PC-3 (cell line): ENCODE results near the gene GRIN3A. TPM values are rescaled to one million over a fixed set of nuclear protein-coding genes. Genes with fewer than 3 reads are reported as not detected.

Source experiments
- ATAC-seq: fragments of 200-7000 bp; cut with Tn5 transposase; 2 replicates; pipeline ENCODE4 v1.9.1; 2020; ENCODE audit warnings: mild to moderate bottlenecking, moderate library complexity
- BruUV-seq: library from RNA; stranded (reverse); fragments of 400-500 nt; replicated peaks from 2 replicates; lab custom pipeline; 2021; lab: Mats Ljungman, UMichigan
- CTCF ChIA-PET: fragments of 300-600 bp; sonication (Branson Sonifier 250); formaldehyde crosslinking; loops from one replicate; lab custom pipeline; 2022; ENCODE audit warnings: antibody characterized with exemption; lab: Charles Lee
- POLR2A ChIA-PET: fragments of 300-600 bp; sonication (Branson Sonifier 250); formaldehyde crosslinking; loops from one replicate; lab custom pipeline; 2022; ENCODE audit warnings: antibody characterized with exemption; ENCODE audit not compliant: unreplicated experiment; lab: Charles Lee
- DNase-seq: peaks from one replicate; pipeline ENCODE4 v3.0.0-alpha.2; 2015
- H2AFZ ChIP-seq: fragments of 300-600 bp; sonication (generic); 2 replicates; pipeline ENCODE4 v1.6.0; 2016; ENCODE audit warnings: antibody characterized with exemption, low read length
- H3F3A ChIP-seq: fragments of 300-600 bp; sonication (generic); one replicate; pipeline ENCODE4 v1.6.0; 2017; ENCODE audit warnings: antibody characterized with exemption, low read length, control low read depth, mild to moderate bottlenecking; ENCODE audit not compliant: unreplicated experiment
- H3K27ac ChIP-seq: fragments of 300-600 bp; sonication (generic); 2 replicates; pipeline ENCODE4 v1.5.1; 2016; ENCODE audit warnings: mild to moderate bottlenecking, low read length
- H3K27me3 ChIP-seq: fragments of 300-600 bp; sonication (generic); 2 replicates; pipeline ENCODE4 v1.6.1; 2016; ENCODE audit warnings: low read length, mixed read lengths
- H3K36me3 ChIP-seq: fragments of 300-600 bp; sonication (generic); 2 replicates; pipeline ENCODE4 v1.6.1; 2016; ENCODE audit warnings: low read depth, mixed run types, low read length, mixed read lengths
- H3K4me1 ChIP-seq: fragments of 300-600 bp; sonication (generic); 2 replicates; pipeline ENCODE4 v1.5.1; 2016; ENCODE audit warnings: low read length; ENCODE audit not compliant: insufficient read depth
- H3K4me2 ChIP-seq: fragments of 300-600 bp; sonication (generic); 2 replicates; pipeline ENCODE4 v1.6.0; 2016; ENCODE audit warnings: low read length
- H3K4me3 ChIP-seq: fragments of 300-600 bp; sonication (generic); 2 replicates; pipeline ENCODE4 v1.5.1; 2016; ENCODE audit warnings: mild to moderate bottlenecking, low read length, mixed read lengths
- H3K79me2 ChIP-seq: fragments of 300-600 bp; sonication (generic); 2 replicates; pipeline ENCODE4 v1.6.1; 2017; ENCODE audit warnings: low read length, mixed read lengths
- H3K9ac ChIP-seq: fragments of 300-600 bp; sonication (generic); 2 replicates; pipeline ENCODE4 v1.6.0; 2016; ENCODE audit warnings: mild to moderate bottlenecking, low read length
- H3K9me2 ChIP-seq: fragments of 300-600 bp; sonication (generic); replicated peaks from 2 replicates; pipeline ENCODE4 v1.6.1; 2016; ENCODE audit warnings: mixed run types, low read length, mixed read lengths
- H3K9me3 ChIP-seq: fragments of 300-600 bp; sonication (generic); 2 replicates; pipeline ENCODE4 v1.6.1; 2016; ENCODE audit warnings: low read length, mixed read lengths
- H4K20me1 ChIP-seq: fragments of 300-600 bp; sonication (generic); 2 replicates; pipeline ENCODE4 v1.6.1; 2016; ENCODE audit warnings: low read length, mixed read lengths
- EZH2 ChIP-seq: fragments of 300-600 bp; sonication (generic); IDR thresholded peaks from one replicate; pipeline ENCODE4 v1.6.1; 2017; ENCODE audit warnings: antibody characterized with exemption, mild to moderate bottlenecking, low read length; ENCODE audit not compliant: unreplicated experiment
- EZH2phosphoT487 ChIP-seq: fragments of 300-600 bp; sonication (generic); IDR thresholded peaks from 2 replicates; pipeline ENCODE4 v1.6.1; 2018; ENCODE audit warnings: mild to moderate bottlenecking, antibody characterized with exemption, low read length, borderline replicate concordance
- intact Hi-C: fragments of 100-400 bp; cut with micrococcal nuclease; formaldehyde crosslinking; loops from 2 replicates; pipeline ENCODE4 v1.9.0; 2023
- total RNA-seq: library from RNA; depleted of rRNA; stranded (reverse); fragments of >200 nt; gene quantifications from 2 replicates; pipeline ENCODE4 v1.2.3, GENCODE V29; 2014
- TF ChIP-seq, protein P1 (sequence below): fragments of 300-600 bp; sonication (generic); conservative IDR thresholded peaks from 2 replicates; pipeline ENCODE4 v1.5.1; 2017; ENCODE audit warnings: antibody characterized with exemption, low read depth, mild to moderate bottlenecking, low read length

The GRIN3A gene
- total RNA-seq, 1 experiment from 2014 or later: not detected

DNA sequence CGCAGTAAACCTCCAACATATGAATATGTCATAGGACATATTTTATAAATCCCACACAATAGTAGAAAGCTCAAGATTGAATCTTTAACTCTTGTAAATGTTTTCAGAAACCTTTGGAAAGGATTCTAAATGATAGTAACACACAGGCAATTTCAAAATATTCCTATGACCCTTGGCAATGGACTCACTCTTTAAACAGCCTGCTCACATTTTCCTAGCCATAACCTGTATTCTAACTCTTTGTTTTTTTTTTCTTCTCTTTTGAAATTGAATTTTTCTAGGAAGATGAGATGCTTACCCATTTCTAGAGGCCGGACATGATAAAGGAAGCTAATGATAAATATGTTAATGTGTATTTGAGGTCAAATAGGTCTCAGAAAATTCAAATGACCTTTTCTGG lies 29.6 kb downstream of the GRIN3A start:
- CTCF ChIA-PET: no interaction called here
- Histone ChIP-seq H3K36me3 (no peaks in the 10 kb centered on the region), H3K79me2 (no peaks in the 10 kb centered on the region), H3K4me2 (no peak overlapping the region), H4K20me1 (no peaks in the 10 kb centered on the region), H3F3A (no peaks in the 10 kb centered on the region), H2AFZ (no peak overlapping the region), H3K9me3 (no peaks in the 10 kb centered on the region), H3K4me1 (no peaks in the 10 kb centered on the region), H3K27ac (no peak overlapping the region), H3K4me3 (no peak overlapping the region), H3K9me2 (no peaks in the 10 kb centered on the region), H3K9ac (no peak overlapping the region), H3K27me3 (no peaks in the 10 kb centered on the region; the same call in 1 of the 2 replicates)
- no peak for DNase-seq
- TF ChIP-seq EZH2: no peak
- TF ChIP-seq, protein P1, sequence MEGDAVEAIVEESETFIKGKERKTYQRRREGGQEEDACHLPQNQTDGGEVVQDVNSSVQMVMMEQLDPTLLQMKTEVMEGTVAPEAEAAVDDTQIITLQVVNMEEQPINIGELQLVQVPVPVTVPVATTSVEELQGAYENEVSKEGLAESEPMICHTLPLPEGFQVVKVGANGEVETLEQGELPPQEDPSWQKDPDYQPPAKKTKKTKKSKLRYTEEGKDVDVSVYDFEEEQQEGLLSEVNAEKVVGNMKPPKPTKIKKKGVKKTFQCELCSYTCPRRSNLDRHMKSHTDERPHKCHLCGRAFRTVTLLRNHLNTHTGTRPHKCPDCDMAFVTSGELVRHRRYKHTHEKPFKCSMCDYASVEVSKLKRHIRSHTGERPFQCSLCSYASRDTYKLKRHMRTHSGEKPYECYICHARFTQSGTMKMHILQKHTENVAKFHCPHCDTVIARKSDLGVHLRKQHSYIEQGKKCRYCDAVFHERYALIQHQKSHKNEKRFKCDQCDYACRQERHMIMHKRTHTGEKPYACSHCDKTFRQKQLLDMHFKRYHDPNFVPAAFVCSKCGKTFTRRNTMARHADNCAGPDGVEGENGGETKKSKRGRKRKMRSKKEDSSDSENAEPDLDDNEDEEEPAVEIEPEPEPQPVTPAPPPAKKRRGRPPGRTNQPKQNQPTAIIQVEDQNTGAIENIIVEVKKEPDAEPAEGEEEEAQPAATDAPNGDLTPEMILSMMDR: no peak
- TF ChIP-seq EZH2phosphoT487: no peak
- POLR2A ChIA-PET: no interaction called here
- no TSS peak for BruUV-seq
- intact Hi-C loops: no loop called here
- no peak for ATAC-seq

DNA sequence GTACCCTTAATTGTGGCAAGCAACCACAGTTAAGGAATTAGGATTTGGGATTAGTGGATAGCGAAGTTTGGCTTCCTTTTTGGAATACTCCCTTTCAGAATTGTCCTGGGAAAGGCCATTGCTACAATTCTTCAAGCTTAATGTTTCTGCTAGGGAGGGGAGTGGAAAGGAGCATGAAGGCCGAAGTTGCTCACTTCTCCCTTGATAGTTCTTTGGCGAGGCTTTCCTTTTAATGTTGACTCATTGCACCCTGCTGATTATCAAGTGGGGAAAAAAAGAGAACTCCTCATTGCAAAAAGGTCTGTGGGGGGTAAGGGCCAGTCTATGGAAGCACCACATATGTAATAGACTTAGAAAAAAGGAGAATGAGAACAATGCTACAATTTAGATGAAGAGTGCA lies 30.7 kb downstream of the GRIN3A start:
- BruUV-seq: no TSS peak
- Histone ChIP-seq H2AFZ (no peak overlapping the region), H3K4me2 (no peak overlapping the region), H3K4me1 (no peaks in the 10 kb centered on the region), H3K79me2 (no peaks in the 10 kb centered on the region), H3K9me3 (no peaks in the 10 kb centered on the region), H3K36me3 (no peaks in the 10 kb centered on the region), H3F3A (no peaks in the 10 kb centered on the region), H3K27me3 (no peaks in the 10 kb centered on the region; the same call in 1 of the 2 replicates), H3K4me3 (no peak overlapping the region), H3K9ac (no peak overlapping the region), H3K27ac (no peak overlapping the region), H4K20me1 (no peaks in the 10 kb centered on the region), H3K9me2 (no peaks in the 10 kb centered on the region)
- no peak for DNase-seq
- TF ChIP-seq EZH2phosphoT487: no peak
- no peak for TF ChIP-seq EZH2
- TF ChIP-seq, protein P1: no peak
- no peak for ATAC-seq
- ChIA-PET CTCF (no interaction called here), POLR2A (no interaction called here)
- intact Hi-C loops: no loop called here

DNA sequence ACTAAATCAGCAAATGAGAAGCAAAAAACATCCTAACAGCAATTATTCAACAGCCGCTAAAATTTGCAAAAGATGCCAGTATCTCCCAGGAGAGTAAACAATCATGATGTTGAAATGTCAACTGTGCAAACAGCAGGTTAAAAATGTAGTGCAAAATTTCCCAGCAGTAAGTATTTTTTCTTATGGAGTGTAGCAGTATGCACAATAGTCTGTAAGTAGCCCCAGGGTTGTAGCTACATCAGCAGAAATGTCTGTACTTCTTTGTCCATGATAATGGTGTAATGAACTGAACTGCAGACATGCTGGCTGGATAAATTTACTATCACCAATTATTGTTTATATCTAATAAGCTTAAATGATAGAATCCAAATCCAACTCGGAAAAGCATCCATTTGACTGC lies 31.4 kb downstream of the GRIN3A start:
- Histone ChIP-seq H3K4me2 (no peak overlapping the region), H3K4me3 (no peak overlapping the region), H3K79me2 (no peaks in the 10 kb centered on the region), H2AFZ (no peak overlapping the region), H4K20me1 (no peaks in the 10 kb centered on the region), H3K9me3 (no peaks in the 10 kb centered on the region), H3K27me3 (no peaks in the 10 kb centered on the region; the same call in 1 of the 2 replicates), H3K9me2 (no peaks in the 10 kb centered on the region), H3K9ac (no peak overlapping the region), H3K27ac (no peak overlapping the region), H3K36me3 (no peaks in the 10 kb centered on the region), H3F3A (no peaks in the 10 kb centered on the region), H3K4me1 (no peaks in the 10 kb centered on the region)
- DNase-seq (no peak), ATAC-seq (no peak)
- intact Hi-C loops: no loop called here
- BruUV-seq: no TSS peak
- ChIA-PET CTCF (no interaction called here), POLR2A (no interaction called here)
- TF ChIP-seq, protein P1: no peak
- TF ChIP-seq EZH2phosphoT487: no peak
- TF ChIP-seq EZH2: no peak
